T-cell (primary cell): Measurements from ENCODE around the gene NPAT. TPM values are rescaled to one million over a fixed set of nuclear protein-coding genes. Genes with fewer than 3 reads are reported as not detected.
A peak's percentile ranks its signal among the peaks of the same experiment; 100 is the strongest.

Experiments
- ATAC-seq, 4 experiments: fragments of 200-7000 bp in 3 of 4; fragments of 150-1000 bp in 1 of 4; cut with Tn5 transposase; replicated peaks in 1 of 4; 1 replicate in 3 of 4; 2 replicates in 1 of 4; pipeline ENCODE4 v1.10.0; 2021; ENCODE audit warnings: moderate library complexity in 3 of 4, mild to moderate bottlenecking in 2 of 4, moderate number of reproducible peaks in 1 of 4
- CTCF ChIA-PET, 2 donors: fragments of 300-600 bp; sonication (Branson Sonifier 250); formaldehyde crosslinking; loops; one replicate each; lab custom pipeline; 2022; ENCODE audit warnings: antibody characterized with exemption in 2 of 2; lab: Charles Lee
- POLR2A ChIA-PET, 2 donors: fragments of 300-600 bp; sonication (Branson Sonifier 250); formaldehyde crosslinking; loops; one replicate each; lab custom pipeline; 2022; ENCODE audit warnings: antibody characterized with exemption in 2 of 2; lab: Charles Lee
- DNase-seq, 35 experiments: peaks; one replicate each; pipeline versions ENCODE4 v3.0.0 to v3.0.0-alpha.2; 2013 to 2023
- H3K27ac ChIP-seq: one replicate; pipeline ENCODE4 v1.5.1; 2013; ENCODE audit warnings: low read length
- H3K27me3 ChIP-seq, 2 experiments: replicated peaks in 1 of 2; 1 replicate in 1 of 2; 2 replicates in 1 of 2; pipeline versions ENCODE4 v1.6.1 to v1.7.0; 2013; ENCODE audit warnings: low read length in 1 of 2, mixed read lengths in 1 of 2; ENCODE audit not compliant: control insufficient read depth in 2 of 2, insufficient read depth in 2 of 2; ENCODE audit errors: extremely low read depth in 1 of 2
- H3K36me3 ChIP-seq, 2 donors: 1 replicate in 1 of 2; 2 replicates in 1 of 2; pipeline versions ENCODE4 v1.6.1 to v1.7.0; 2013; ENCODE audit warnings: low read length in 1 of 2; ENCODE audit not compliant: control insufficient read depth in 2 of 2, insufficient read depth in 1 of 2; ENCODE audit errors: extremely low read depth in 1 of 2
- H3K4me1 ChIP-seq, 2 experiments: 1 replicate in 1 of 2; 2 replicates in 1 of 2; pipeline versions ENCODE4 v1.6.1 to v1.7.0; 2013; ENCODE audit warnings: low read length in 2 of 2, mixed read lengths in 1 of 2; ENCODE audit not compliant: insufficient read depth in 2 of 2, control insufficient read depth in 1 of 2; ENCODE audit errors: extremely low read depth in 1 of 2
- H3K4me3 ChIP-seq, 2 donors: 1 replicate in 1 of 2; 2 replicates in 1 of 2; pipeline versions ENCODE4 v1.5.1 to v1.7.0; 2013; ENCODE audit warnings: mild to moderate bottlenecking in 2 of 2, low read length in 1 of 2, moderate library complexity in 1 of 2; ENCODE audit not compliant: control insufficient read depth in 1 of 2; ENCODE audit errors: extremely low read depth in 1 of 2
- H3K9me3 ChIP-seq: 2 replicates; pipeline ENCODE4 v1.7.0; 2013
- H3K27ac Mint-ChIP-seq, 2 donors: one replicate each; pipeline ENCODE4 v1.8.0; 2020 to 2021; ENCODE audit warnings: mild to moderate bottlenecking in 2 of 2, mixed read lengths in 2 of 2
- H3K27me3 Mint-ChIP-seq, 2 donors: one replicate each; pipeline ENCODE4 v1.8.0; 2021 to 2022; ENCODE audit warnings: mixed read lengths in 2 of 2
- H3K36me3 Mint-ChIP-seq: one replicate; pipeline ENCODE4 v1.8.0; 2021; ENCODE audit warnings: mixed read lengths
- H3K4me1 Mint-ChIP-seq, 3 donors: one replicate each; pipeline ENCODE4 v1.8.0; 2020 to 2022; ENCODE audit warnings: mixed read lengths in 3 of 3, mild to moderate bottlenecking in 1 of 3
- H3K4me3 Mint-ChIP-seq, 3 donors: one replicate each; pipeline ENCODE4 v1.8.0; 2020 to 2022; ENCODE audit warnings: mild to moderate bottlenecking in 3 of 3, mixed read lengths in 3 of 3, moderate library complexity in 3 of 3
- H3K9me3 Mint-ChIP-seq, 3 donors: one replicate each; pipeline ENCODE4 v1.8.0; 2020 to 2022; ENCODE audit warnings: mixed read lengths in 3 of 3
- WGBS: methylation state at CpG from one replicate; pipeline ENCODE4 v1.1.5; 2013; ENCODE audit warnings: missing lambda C conversion rate; ENCODE audit not compliant: insufficient coverage; 5-methylcytosine and 5-hydroxymethylcytosine counted together
- total RNA-seq, 35 experiments: library from RNA in 6 of 35; stranded (reverse) in 6 of 35; fragments of 120-200 nt in 1 of 35; gene quantifications; one replicate each; pipeline versions ENCODE4 v1.2.1 to v1.2.4 and lab custom pipeline; 2013 to 2026

The NPAT gene
- total RNA-seq, 5 donors from 2014 or later (not counting 1 experiment from before 2014, with no cell fraction given): 46.9 to 54.1 (median 49.1) TPM

DNA sequence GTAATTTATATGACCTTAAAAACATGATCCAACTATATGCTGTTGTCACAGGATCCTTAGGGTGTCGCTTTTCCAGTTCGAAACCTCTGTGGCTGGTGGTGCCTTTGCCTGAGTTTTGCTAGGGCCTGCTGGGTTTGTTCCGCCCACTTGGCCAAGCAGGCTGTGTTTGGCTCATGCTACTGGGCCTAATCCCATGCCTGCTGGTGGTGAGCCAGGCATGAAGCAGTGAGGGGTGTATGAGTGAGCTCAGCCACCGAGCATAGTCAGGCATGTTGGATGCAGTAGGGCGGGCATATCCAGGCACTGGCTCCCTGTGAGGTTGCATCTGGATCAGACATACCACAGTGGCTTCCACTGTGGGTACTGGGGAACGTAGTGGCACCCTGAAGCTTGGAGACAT is 16.3 kb downstream of the NPAT start:
- ATAC-seq: no peak
- Mint-ChIP-seq H3K27me3 (no peaks in the 10 kb centered on the region), H3K27ac (no peak overlapping the region), H3K9me3 (peaks cover 4 to 9% (median 8%) of the 10 kb centered on the region in 3 donors), H3K36me3 (peaks cover 77% of the 10 kb centered on the region), H3K4me3 (no peak overlapping the region), H3K4me1 (peaks cover 63 to 71% (median 67%) of the 10 kb centered on the region in 3 donors)
- ChIA-PET CTCF (no interaction called here), POLR2A (interaction anchor here in 1 of 2 donors (1.0 kb wide), 1 partner anchor 11 kb away, joined by 3 read pairs; no protein-coding TSS in a partner anchor)
- Histone ChIP-seq H3K27ac (no peak overlapping the region), H3K27me3 (no peaks in the 10 kb centered on the region), H3K36me3 (peaks cover 18 to 74% of the 10 kb centered on the region in 2 donors), H3K4me1 (peaks cover 0 to 17% of the 10 kb centered on the region in 2 experiments), H3K4me3 (peak overlapping the region in 1 of 2 donors; percentile 10), H3K9me3 (peaks cover 2% of the 10 kb centered on the region)
- DNase-seq: no peak
- WGBS: 96% methylated on average over 5 of the region's 6 CpGs

DNA sequence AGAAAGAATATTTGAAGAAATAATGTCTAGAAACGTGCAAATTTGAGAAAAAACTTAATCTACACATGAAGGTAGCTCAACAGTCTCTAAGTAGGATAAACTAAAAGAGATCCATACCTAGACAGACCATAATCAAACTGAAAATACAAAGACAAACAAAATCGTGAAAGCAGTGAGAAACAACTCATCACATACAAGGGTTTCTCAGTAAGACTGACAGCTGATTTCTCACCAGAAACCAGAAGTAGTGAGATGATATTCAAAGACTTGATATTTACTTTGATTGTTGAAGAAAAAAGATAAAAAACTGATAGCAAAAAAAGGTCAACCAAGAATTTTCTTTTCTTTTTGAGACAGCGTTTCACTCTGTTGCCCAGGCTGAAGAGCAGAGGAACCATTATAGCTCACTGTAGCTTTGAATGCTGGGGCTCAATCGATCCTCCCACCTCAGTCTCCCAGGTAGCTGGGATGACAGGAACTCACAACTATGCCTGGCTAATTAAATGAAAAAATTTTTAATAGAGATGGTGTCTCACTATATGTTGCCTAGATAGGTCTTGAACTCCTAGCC is 17.4 kb downstream of the NPAT start:
- Mint-ChIP-seq H3K36me3 (peaks cover 68% of the 10 kb centered on the region), H3K4me3 (no peak overlapping the region), H3K4me1 (peaks cover 64 to 71% (median 70%) of the 10 kb centered on the region in 3 donors), H3K27me3 (no peaks in the 10 kb centered on the region), H3K9me3 (peaks cover 4 to 9% (median 8%) of the 10 kb centered on the region in 3 donors), H3K27ac (no peak overlapping the region)
- ChIA-PET CTCF (no interaction called here), POLR2A (no interaction called here)
- no peaks in the 10 kb centered on the region for H3K27me3 ChIP-seq
- H3K36me3 ChIP-seq: peaks cover 18 to 65% of the 10 kb centered on the region in 2 donors
- no peak overlapping the region for H3K27ac ChIP-seq
- peaks cover 2% of the 10 kb centered on the region for H3K9me3 ChIP-seq
- peaks cover 0 to 23% of the 10 kb centered on the region in 2 experiments for H3K4me1 ChIP-seq
- H3K4me3 ChIP-seq: no peak overlapping the region
- no peak for DNase-seq
- no peak for ATAC-seq
- WGBS: no CpG with 5 or more reads among the region's 4 CpGs

DNA sequence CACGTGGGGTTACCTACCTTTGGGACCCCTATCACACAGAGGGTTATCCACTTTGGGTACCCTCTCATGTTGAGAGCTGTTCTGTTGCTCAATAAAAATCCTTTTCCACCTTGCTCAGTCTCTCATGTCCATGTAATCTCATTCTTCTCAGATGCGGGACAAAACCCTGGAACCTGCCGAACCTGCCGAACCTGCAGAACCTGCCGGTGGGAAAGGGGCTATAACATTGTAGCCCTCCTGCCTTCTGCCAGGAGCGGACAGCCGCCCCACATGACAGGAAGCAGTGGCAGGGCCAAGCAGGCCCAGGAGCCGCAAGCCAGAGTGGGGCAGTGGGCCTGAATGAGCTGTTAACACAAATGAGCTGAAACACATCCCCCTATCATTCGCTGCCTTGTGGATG is 18.1 kb downstream of the NPAT start:
- DNase-seq: no peak
- peaks cover 67 to 73% (median 71%) of the 10 kb centered on the region in 3 donors for H3K4me1 Mint-ChIP-seq
- ChIA-PET POLR2A (no interaction called here), CTCF (no interaction called here)
- H3K4me3 Mint-ChIP-seq: no peak overlapping the region
- no peak for ATAC-seq
- H3K27me3 ChIP-seq: no peaks in the 10 kb centered on the region
- H3K9me3 Mint-ChIP-seq: peaks cover 4 to 9% (median 8%) of the 10 kb centered on the region in 3 donors
- H3K36me3 Mint-ChIP-seq: peaks cover 67% of the 10 kb centered on the region
- no peak overlapping the region for H3K27ac Mint-ChIP-seq
- H3K9me3 ChIP-seq: peaks cover 2% of the 10 kb centered on the region
- peaks cover 18 to 67% of the 10 kb centered on the region in 2 donors for H3K36me3 ChIP-seq
- 100% methylated on average over 1 of the region's 9 CpGs for WGBS
- no peak overlapping the region for H3K4me3 ChIP-seq
- H3K27ac ChIP-seq: no peak overlapping the region
- no peaks in the 10 kb centered on the region for H3K27me3 Mint-ChIP-seq
- H3K4me1 ChIP-seq: peaks cover 0 to 26% of the 10 kb centered on the region in 2 experiments

DNA sequence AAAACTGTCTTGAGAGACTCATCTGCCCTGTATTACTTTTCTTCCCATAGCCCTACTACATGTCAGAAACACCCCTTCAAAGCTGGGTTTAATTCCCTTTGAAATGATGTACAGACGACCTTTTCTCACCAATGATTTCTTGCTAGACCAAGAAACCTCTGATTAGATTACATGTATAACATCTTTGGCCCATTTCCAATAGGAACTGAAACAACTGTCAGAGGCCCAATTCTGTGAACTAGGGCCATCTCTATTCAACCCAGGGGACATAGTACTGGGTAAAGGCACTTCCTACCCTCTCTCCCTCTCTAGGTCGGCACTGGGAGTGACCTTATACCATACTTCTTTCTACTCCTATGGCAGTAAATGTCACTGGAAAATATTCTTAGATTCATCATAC is 19.4 kb downstream of the NPAT start:
- H3K27ac ChIP-seq: no peak overlapping the region
- Mint-ChIP-seq H3K27ac (no peak overlapping the region), H3K36me3 (peaks cover 61% of the 10 kb centered on the region), H3K4me1 (peaks cover 69 to 78% (median 72%) of the 10 kb centered on the region in 3 donors), H3K9me3 (peaks cover 4 to 9% (median 8%) of the 10 kb centered on the region in 3 donors), H3K27me3 (no peaks in the 10 kb centered on the region), H3K4me3 (no peak overlapping the region)
- ChIA-PET CTCF (no interaction called here), POLR2A (no interaction called here)
- DNase-seq (no peak), ATAC-seq (no peak)
- peaks cover 18 to 70% of the 10 kb centered on the region in 2 donors for H3K36me3 ChIP-seq
- no peaks in the 10 kb centered on the region for H3K27me3 ChIP-seq
- H3K4me1 ChIP-seq: peaks cover 0 to 32% of the 10 kb centered on the region in 2 experiments
- peaks cover 2% of the 10 kb centered on the region for H3K9me3 ChIP-seq
- H3K4me3 ChIP-seq: no peak overlapping the region
- WGBS: no CpG with 5 or more reads among the region's 2 CpGs

GRCh38 chr11:108199446-108200321 is 22.8 kb downstream of the NPAT start:
- no peak overlapping the region for H3K27ac ChIP-seq
- H3K4me1 Mint-ChIP-seq: peaks cover 70 to 90% (median 84%) of the 10 kb centered on the region in 3 donors
- POLR2A ChIA-PET: no interaction called here
- 90% methylated on average over 6 of the region's 12 CpGs for WGBS
- peaks cover under 1 to 5% (median 2%) of the 10 kb centered on the region in 3 donors for H3K9me3 Mint-ChIP-seq
- H3K27me3 Mint-ChIP-seq: no peaks in the 10 kb centered on the region
- H3K36me3 Mint-ChIP-seq: peaks cover 50% of the 10 kb centered on the region
- CTCF ChIA-PET: interaction anchor here in 1 of 2 donors (0.8 kb wide), 1 partner anchor 21 kb away, joined by 4 read pairs; no protein-coding TSS in a partner anchor
- DNase-seq (peak in 16 of 35 experiments; percentile 9 to 57 (median 18)), ATAC-seq (peak in 3 of 4 experiments; percentile 55 to 89 (median 66))
- H3K36me3 ChIP-seq: peaks cover 2 to 62% of the 10 kb centered on the region in 2 donors
- no peaks in the 10 kb centered on the region for H3K27me3 ChIP-seq
- H3K27ac Mint-ChIP-seq: peak overlapping the region; percentile 72 to 73
- H3K4me3 ChIP-seq: no peak overlapping the region
- H3K4me1 ChIP-seq: peaks cover 0 to 32% of the 10 kb centered on the region in 2 experiments
- no peaks in the 10 kb centered on the region for H3K9me3 ChIP-seq
- H3K4me3 Mint-ChIP-seq: peak overlapping the region in 1 of 3 donors; percentile 30

DNA sequence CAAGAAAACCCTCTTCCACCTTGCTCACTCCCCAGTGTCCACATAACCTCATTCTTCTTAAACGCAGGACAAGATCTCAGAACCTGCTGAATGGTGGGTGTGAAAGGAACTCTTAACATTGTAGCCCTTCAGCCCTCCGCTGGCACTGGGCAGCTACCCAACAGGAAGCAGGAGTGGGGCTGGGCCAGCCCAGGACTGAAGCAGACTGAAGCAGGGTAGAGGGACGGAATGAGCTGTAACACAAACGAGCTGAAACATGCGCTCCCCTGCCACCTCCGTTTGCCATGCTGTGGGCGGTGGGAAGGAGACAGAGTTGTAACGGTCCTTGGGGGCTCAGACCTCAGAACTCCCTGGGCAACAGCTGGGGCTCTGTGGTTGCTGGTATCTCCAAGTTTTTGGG is 23.6 kb downstream of the NPAT start:
- DNase-seq (no peak), ATAC-seq (no peak)
- CTCF ChIA-PET: interaction anchor here in 1 of 2 donors (0.8 kb wide), 1 partner anchor 22 kb away, joined by 4 read pairs; no protein-coding TSS in a partner anchor
- peak overlapping the region in 1 of 3 donors; percentile 52 for H3K4me3 Mint-ChIP-seq
- H3K4me1 ChIP-seq: peaks cover 0 to 30% of the 10 kb centered on the region in 2 experiments
- POLR2A ChIA-PET: no interaction called here
- H3K27me3 ChIP-seq: no peaks in the 10 kb centered on the region
- peak overlapping the region in 1 of 2 donors; percentile 73 for H3K27ac Mint-ChIP-seq
- H3K27me3 Mint-ChIP-seq: no peaks in the 10 kb centered on the region
- H3K4me3 ChIP-seq: no peak overlapping the region
- WGBS: 93% methylated on average over 7 of the region's 8 CpGs
- H3K4me1 Mint-ChIP-seq: peaks cover 65 to 85% (median 80%) of the 10 kb centered on the region in 3 donors
- H3K9me3 Mint-ChIP-seq: peaks cover 0 to under 1% (median 0%) of the 10 kb centered on the region in 3 donors
- H3K9me3 ChIP-seq: no peaks in the 10 kb centered on the region
- no peak overlapping the region for H3K27ac ChIP-seq
- peaks cover 46% of the 10 kb centered on the region for H3K36me3 Mint-ChIP-seq
- peaks cover 0 to 60% of the 10 kb centered on the region in 2 donors for H3K36me3 ChIP-seq
